B cell (primary cell): ENCODE data around the gene SEMA3E. TPM values are rescaled to one million over a fixed set of nuclear protein-coding genes. Genes with fewer than 3 reads are reported as not detected.

Experiments
- ATAC-seq: fragments of 200-7000 bp; cut with Tn5 transposase; one replicate; pipeline ENCODE4 v1.10.0; 2021; ENCODE audit warnings: low read depth, mild to moderate bottlenecking, moderate number of reproducible peaks, moderate library complexity
- CTCF ChIA-PET: fragments of 350-600 bp; sonication (Branson Sonifier 250); formaldehyde crosslinking; loops from one replicate; lab custom pipeline; 2021; ENCODE audit warnings: antibody characterized with exemption, inconsistent platforms; lab: Charles Lee
- POLR2A ChIA-PET: fragments of 350-600 bp; sonication (Branson Sonifier 250); formaldehyde crosslinking; loops from one replicate; lab custom pipeline; 2021; ENCODE audit warnings: antibody characterized with exemption; lab: Charles Lee
- DNase-seq: peaks from one replicate; pipeline ENCODE4 v3.0.0; 2013
- H2AFZ ChIP-seq: 2 replicates; pipeline ENCODE4 v1.6.1; 2012; ENCODE audit warnings: mild to moderate bottlenecking, low read depth, low read length; ENCODE audit not compliant: insufficient read depth, poor library complexity, severe bottlenecking
- H3K27ac ChIP-seq, 2 donors: 1 replicate in 1 of 2; 2 replicates in 1 of 2; pipeline ENCODE4 v1.5.1; 2012 to 2013; ENCODE audit warnings: low read length in 2 of 2, mild to moderate bottlenecking in 2 of 2, moderate library complexity in 1 of 2
- H3K27me3 ChIP-seq, 4 experiments: fragments of 200-600 bp in 1 of 4; sonication (generic) in 1 of 4; replicated peaks in 1 of 4; 1 replicate in 2 of 4; 2 replicates in 2 of 4; pipeline versions ENCODE4 v1.6.1 to v1.7.0; 2013 to 2016; ENCODE audit warnings: low read length in 3 of 4, mild to moderate bottlenecking in 2 of 4, mixed read lengths in 1 of 4, moderate library complexity in 1 of 4; ENCODE audit not compliant: insufficient read depth in 4 of 4, control insufficient read depth in 3 of 4; ENCODE audit errors: control extremely low read depth in 1 of 4
- H3K36me3 ChIP-seq, 2 experiments: replicated peaks in 1 of 2; 1 replicate in 1 of 2; 2 replicates in 1 of 2; pipeline versions ENCODE4 v1.6.1 to v1.7.1; 2013; ENCODE audit warnings: low read length in 1 of 2; ENCODE audit not compliant: insufficient read depth in 2 of 2, control insufficient read depth in 1 of 2; ENCODE audit errors: control extremely low read depth in 1 of 2, extremely low read depth in 1 of 2
- H3K4me1 ChIP-seq, 2 donors: fragments of 200-600 bp in 1 of 2; sonication (generic) in 1 of 2; 1 replicate in 1 of 2; 2 replicates in 1 of 2; pipeline versions ENCODE4 v1.5.1 to v1.6.1; 2013 to 2017; ENCODE audit warnings: low read length in 2 of 2; ENCODE audit not compliant: control insufficient read depth in 2 of 2, insufficient read depth in 2 of 2
- H3K4me2 ChIP-seq: replicated peaks from 2 replicates; pipeline ENCODE3; 2012; ENCODE audit warnings: mild to moderate bottlenecking, low read depth, low read length; ENCODE audit not compliant: poor library complexity, severe bottlenecking
- H3K4me3 ChIP-seq, 5 experiments: fragments of 200-600 bp in 1 of 5; sonication (generic) in 1 of 5; 1 replicate in 3 of 5; 2 replicates in 2 of 5; pipeline versions ENCODE4 v1.5.1 to v1.7.0; 2011 to 2016; ENCODE audit warnings: low read length in 4 of 5, mild to moderate bottlenecking in 4 of 5, low read depth in 2 of 5, control low read depth in 1 of 5, moderate library complexity in 1 of 5; ENCODE audit not compliant: insufficient read depth in 1 of 5; ENCODE audit errors: control extremely low read depth in 1 of 5, extremely low read depth in 1 of 5
- H3K79me2 ChIP-seq: fragments of 200-600 bp; sonication (generic); one replicate; pipeline ENCODE4 v1.6.0; 2016; ENCODE audit warnings: low read length; ENCODE audit not compliant: control insufficient read depth, insufficient read depth
- H3K9ac ChIP-seq: fragments of 200-600 bp; sonication (generic); 2 replicates; pipeline ENCODE4 v1.6.1; 2017; ENCODE audit warnings: mild to moderate bottlenecking, low read length, moderate library complexity
- H3K9me3 ChIP-seq, 3 donors: one replicate each; pipeline versions ENCODE4 v1.6.1 to v1.7.1; 2013; ENCODE audit warnings: low read length in 2 of 3; ENCODE audit not compliant: control insufficient read depth in 2 of 3, insufficient read depth in 1 of 3; ENCODE audit errors: control extremely low read depth in 1 of 3
- H4K20me1 ChIP-seq: 2 replicates; pipeline ENCODE4 v1.6.0; 2012; ENCODE audit warnings: mild to moderate bottlenecking, low read length; ENCODE audit not compliant: insufficient read depth, control insufficient read depth, poor library complexity, severe bottlenecking
- H3K27ac Mint-ChIP-seq: one replicate; pipeline ENCODE4 v1.8.0; 2021; ENCODE audit warnings: mixed read lengths
- H3K27me3 Mint-ChIP-seq: one replicate; pipeline ENCODE4 v1.8.0; 2021; ENCODE audit warnings: mixed read lengths
- H3K4me1 Mint-ChIP-seq: one replicate; pipeline ENCODE4 v1.8.0; 2021; ENCODE audit warnings: mixed read lengths
- H3K4me3 Mint-ChIP-seq: one replicate; pipeline ENCODE4 v1.8.0; 2021; ENCODE audit warnings: mixed read lengths
- H3K9me3 Mint-ChIP-seq: one replicate; pipeline ENCODE4 v1.8.0; 2022; ENCODE audit warnings: mixed read lengths; ENCODE audit not compliant: insufficient read depth
- EZH2 ChIP-seq: IDR thresholded peaks from 2 replicates; pipeline ENCODE4 v1.6.1; 2012; ENCODE audit warnings: borderline replicate concordance, low read depth, mild to moderate bottlenecking, moderate library complexity, low read length; ENCODE audit not compliant: insufficient read depth, poor library complexity, severe bottlenecking
- WGBS: methylation state at CpG from one replicate; pipeline ENCODE4 v1.1.5; 2013; ENCODE audit warnings: missing lambda C conversion rate; ENCODE audit not compliant: insufficient coverage; 5-methylcytosine and 5-hydroxymethylcytosine counted together
- intact Hi-C: fragments of 100-400 bp; cut with micrococcal nuclease; formaldehyde crosslinking; loops from one replicate; pipeline ENCODE4 v1.10.0; 2022
- polyA plus RNA-seq: library from polyadenylated mRNA; depleted of rRNA; stranded (reverse); fragments of >200 nt; gene quantifications from 2 replicates; pipeline ENCODE4 v1.2.3, GENCODE V29; 2012
- total RNA-seq, 2 donors: library from RNA; stranded (reverse); fragments of 120-200 nt in 1 of 2; gene quantifications; 1 replicate in 1 of 2; 2 replicates in 1 of 2; pipeline versions ENCODE4 v1.2.3 to v1.2.4, GENCODE V29; 2013 to 2022
- TF ChIP-seq, protein P1 (sequence below): fragments of 200-600 bp; IDR thresholded peaks from one replicate; pipeline ENCODE4 v1.8.0; 2022; ENCODE audit warnings: antibody characterized with exemption, mild to moderate bottlenecking

The SEMA3E gene
- total and polyA plus RNA-seq, 2 donors (not counting 1 experiment from before 2014, with no cell fraction given) = not detected

DNA sequence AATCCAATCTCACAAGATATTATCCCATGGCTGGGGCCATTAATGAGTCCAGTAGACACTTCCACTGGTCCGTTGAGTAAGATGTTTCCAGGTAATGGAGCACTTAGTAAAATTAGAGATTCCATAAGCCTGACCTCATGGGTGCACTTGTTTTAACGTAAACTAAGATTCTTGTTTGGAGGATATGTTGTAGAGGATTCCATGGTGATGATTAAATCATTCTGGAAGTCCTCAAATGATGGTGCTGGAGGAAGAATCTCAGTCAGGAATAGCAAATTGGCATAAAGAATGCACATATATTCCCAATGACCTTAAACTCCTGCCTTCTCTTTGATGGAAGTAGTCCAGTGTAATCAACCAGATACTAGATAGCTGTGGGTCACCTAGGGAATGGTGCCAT, 324.3 kb downstream of the SEMA3E start:
- DNase-seq (no peak), ATAC-seq (no peak)
- no peaks in the 10 kb centered on the region for H3K4me1 ChIP-seq
- no peak overlapping the region for H3K27ac Mint-ChIP-seq
- POLR2A ChIA-PET = no interaction called here
- intact Hi-C loops = no loop called here
- H3K4me3 Mint-ChIP-seq = no peak overlapping the region
- H2AFZ ChIP-seq = no peak overlapping the region
- no peaks in the 10 kb centered on the region for H4K20me1 ChIP-seq
- no peaks in the 10 kb centered on the region for H3K27me3 Mint-ChIP-seq
- H3K4me2 ChIP-seq = no peak overlapping the region
- no peak overlapping the region for H3K9ac ChIP-seq
- TF ChIP-seq, protein P1, sequence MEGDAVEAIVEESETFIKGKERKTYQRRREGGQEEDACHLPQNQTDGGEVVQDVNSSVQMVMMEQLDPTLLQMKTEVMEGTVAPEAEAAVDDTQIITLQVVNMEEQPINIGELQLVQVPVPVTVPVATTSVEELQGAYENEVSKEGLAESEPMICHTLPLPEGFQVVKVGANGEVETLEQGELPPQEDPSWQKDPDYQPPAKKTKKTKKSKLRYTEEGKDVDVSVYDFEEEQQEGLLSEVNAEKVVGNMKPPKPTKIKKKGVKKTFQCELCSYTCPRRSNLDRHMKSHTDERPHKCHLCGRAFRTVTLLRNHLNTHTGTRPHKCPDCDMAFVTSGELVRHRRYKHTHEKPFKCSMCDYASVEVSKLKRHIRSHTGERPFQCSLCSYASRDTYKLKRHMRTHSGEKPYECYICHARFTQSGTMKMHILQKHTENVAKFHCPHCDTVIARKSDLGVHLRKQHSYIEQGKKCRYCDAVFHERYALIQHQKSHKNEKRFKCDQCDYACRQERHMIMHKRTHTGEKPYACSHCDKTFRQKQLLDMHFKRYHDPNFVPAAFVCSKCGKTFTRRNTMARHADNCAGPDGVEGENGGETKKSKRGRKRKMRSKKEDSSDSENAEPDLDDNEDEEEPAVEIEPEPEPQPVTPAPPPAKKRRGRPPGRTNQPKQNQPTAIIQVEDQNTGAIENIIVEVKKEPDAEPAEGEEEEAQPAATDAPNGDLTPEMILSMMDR = no peak
- TF ChIP-seq EZH2 = no peak
- WGBS = 78% methylated on average over 1 of the region's 2 CpGs
- no peaks in the 10 kb centered on the region for H3K9me3 ChIP-seq
- H3K4me3 ChIP-seq = no peak overlapping the region
- no peaks in the 10 kb centered on the region for H3K36me3 ChIP-seq
- no peaks in the 10 kb centered on the region for H3K27me3 ChIP-seq
- no peak overlapping the region for H3K27ac ChIP-seq
- H3K9me3 Mint-ChIP-seq = no peaks in the 10 kb centered on the region
- no peaks in the 10 kb centered on the region for H3K79me2 ChIP-seq
- no peaks in the 10 kb centered on the region for H3K4me1 Mint-ChIP-seq
- CTCF ChIA-PET = no interaction called here

DNA sequence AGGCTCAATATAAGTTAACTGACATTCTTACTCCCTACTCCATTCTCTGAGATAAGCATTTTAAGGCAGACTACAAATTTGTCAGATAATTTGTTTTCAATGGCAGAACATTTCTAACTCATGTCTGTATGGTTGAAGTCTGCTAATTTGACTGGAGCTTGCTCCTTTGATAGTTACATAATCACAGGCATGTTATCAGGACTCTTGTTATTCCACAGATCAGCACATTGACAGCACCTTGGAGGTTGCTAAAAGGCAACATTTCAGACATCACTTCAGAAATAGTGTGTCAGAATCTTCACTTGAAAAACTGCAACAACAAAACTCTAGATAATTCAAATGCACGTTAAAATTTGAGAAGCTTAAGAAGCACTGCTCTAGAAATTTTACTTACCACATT, 327.9 kb downstream of the SEMA3E start:
- Histone ChIP-seq H3K9ac (no peak overlapping the region), H3K27me3 (no peaks in the 10 kb centered on the region), H3K79me2 (no peaks in the 10 kb centered on the region), H3K4me1 (no peaks in the 10 kb centered on the region), H4K20me1 (no peaks in the 10 kb centered on the region), H3K36me3 (no peaks in the 10 kb centered on the region), H3K4me3 (no peak overlapping the region), H3K4me2 (no peak overlapping the region), H3K27ac (no peak overlapping the region), H2AFZ (no peak overlapping the region), H3K9me3 (no peaks in the 10 kb centered on the region)
- DNase-seq = no peak
- Mint-ChIP-seq H3K27me3 (no peaks in the 10 kb centered on the region), H3K27ac (no peak overlapping the region), H3K9me3 (no peaks in the 10 kb centered on the region), H3K4me1 (no peaks in the 10 kb centered on the region), H3K4me3 (no peak overlapping the region)
- TF ChIP-seq, protein P1 = no peak
- TF ChIP-seq EZH2 = no peak
- POLR2A ChIA-PET = no interaction called here
- WGBS = no CpG with 5 or more reads among the region's 1 CpG
- intact Hi-C loops = no loop called here
- ATAC-seq = no peak
- CTCF ChIA-PET = no interaction called here
